Right ventricle myocardium inferior (tissue), 1 donor: ENCODE data around the gene CRTC2. TPM values are rescaled to one million over a fixed set of nuclear protein-coding genes. Genes with fewer than 3 reads are reported as not detected.
"Not testable (repeated sequence)": the region's sequence is repeated elsewhere in the genome, so short reads cannot be mapped to it uniquely, and the experiment has no call there.

Experiments
- ATAC-seq: fragments of 200-7000 bp; cut with Tn5 transposase; one replicate; pipeline ENCODE4 v1.9.1; 2020; ENCODE audit warnings: mild to moderate bottlenecking, moderate library complexity
- DNase-seq: peaks from one replicate; pipeline ENCODE4 v3.0.0; 2021; ENCODE audit errors: missing footprints
- intact Hi-C: fragments of 100-400 bp; cut with DNase I; formaldehyde crosslinking; loops from one replicate; pipeline ENCODE4 v1.11.0; 2022
- long read RNA-seq: library from polyadenylated mRNA; unstranded; transcript quantifications from one replicate; pipeline ENCODE4 v2.0.0, GENCODE V29; 2021
- total RNA-seq: library from RNA; stranded (reverse); fragmentation: NEBNext Ultra II Directional; extraction: Animal tissue kit (Norgen Biotek cat#: 25700); gene quantifications from one replicate; pipeline ENCODE4 v1.2.1, GENCODE V29; 2021
- donor health status: DM: no; HTN: yes; CAD: no; lungs with severe emphysema.

CRTC2 gene
- 19.3 TPM for total RNA-seq
- long read RNA-seq, partial matches to known transcripts, result 11 of 11 reads
- long read RNA-seq, other reads (novel, unspliced or antisense), result 0 of 11 reads

GRCh38 chr1:153958111-153958960, at the start of gene CRTC2:
Gene CRTC2, minus strand, starts transcription at chr1:153958612. Its CDS starts 115 bp downstream, at chr1:153958497.
- intact Hi-C loops, result loop anchor here (5.0 kb wide), 1 partner anchor 161 kb away; no protein-coding TSS in a partner anchor
- DNase-seq, result peak; percentile 100
- peak; percentile 91 for ATAC-seq

GRCh38 chr1:154006136-154006535, 47.7 kb upstream of the CRTC2 start:
- intact Hi-C loops, result no loop called here
- ATAC-seq, result no peak
- DNase-seq, result no peak

- DNase-seq (no peak), ATAC-seq (no peak)
- intact Hi-C loops, result no loop called here
Observed at GRCh38 chr1:154000420-154000819, 42.0 kb upstream of the CRTC2 start.

GRCh38 chr1:153996882-153997281, 38.5 kb upstream of the CRTC2 start:
- intact Hi-C loops, result not testable (repeated sequence)

GRCh38 chr1:153995640-153996039, 37.2 kb upstream of the CRTC2 start:
- intact Hi-C loops, result no loop called here
- DNase-seq, result no peak
- ATAC-seq, result no peak

More at GRCh38 chr1:153996882-153997281, 38.5 kb upstream of the CRTC2 start:
- ATAC-seq, DNase-seq: not testable (repeated sequence)

- intact Hi-C loops, result no loop called here
- DNase-seq (no peak), ATAC-seq (no peak)
Observed at GRCh38 chr1:153995202-153995601, 36.8 kb upstream of the CRTC2 start.

GRCh38 chr1:153991806-153992205, 33.4 kb upstream of the CRTC2 start:
- DNase-seq (no peak), ATAC-seq (no peak)
- intact Hi-C loops, result no loop called here

GRCh38 chr1:153991151-153991630, 32.8 kb upstream of the CRTC2 start:
- DNase-seq, result no peak

GRCh38 chr1:153990468-153991150, 32.2 kb upstream of the CRTC2 start, which contains the start of gene RPS27:
Gene RPS27, plus strand, starts transcription at chr1:153990762. Its CDS starts 35 bp downstream, at chr1:153990797.
- ATAC-seq (peak; percentile 82), DNase-seq (peak; percentile 89)
- intact Hi-C loops, result no loop called here

More at GRCh38 chr1:153991151-153991630, 32.8 kb upstream of the CRTC2 start:
- no peak for ATAC-seq
- intact Hi-C loops, result no loop called here

GRCh38 chr1:153987621-153988020, 29.2 kb upstream of the CRTC2 start:
- DNase-seq, result no peak
- ATAC-seq, result no peak
- intact Hi-C loops, result loop anchor here (2.0 to 10.0 kb wide), 2 partner anchors 311 to 473 kb away; no protein-coding TSS in a partner anchor

GRCh38 chr1:153985941-153986761, 27.7 kb upstream of the CRTC2 start, which contains the start of gene RAB13:
Gene RAB13, minus strand, starts transcription at chr1:153986339. Its CDS starts 103 bp downstream, at chr1:153986236.
- intact Hi-C loops, result loop anchor here (1.0 to 10.0 kb wide), 4 partner anchors 40 to 471 kb away; partner anchors contain the start of gene DENND4B
- ATAC-seq, result peak; percentile 87

GRCh38 chr1:153985341-153985912, 27.0 kb upstream of the CRTC2 start:
- intact Hi-C loops, result loop anchor here (10.0 kb wide), 1 partner anchor 471 kb away; no protein-coding TSS in a partner anchor
- peak; percentile 36 for ATAC-seq
- no peak for DNase-seq

More at GRCh38 chr1:153985941-153986761, 27.7 kb upstream of the CRTC2 start, which contains the start of gene RAB13:
- DNase-seq, result peak; percentile 88

- DNase-seq, result no peak
- ATAC-seq, result no peak
- intact Hi-C loops, result loop anchor here (10.0 kb wide), 1 partner anchor 470 kb away; no protein-coding TSS in a partner anchor
Observed at GRCh38 chr1:153984123-153984894, 25.9 kb upstream of the CRTC2 start.

- ATAC-seq, DNase-seq: not testable (repeated sequence)
- intact Hi-C loops, result loop anchor here (10.0 kb wide), 1 partner anchor 467 kb away; no protein-coding TSS in a partner anchor
Observed at GRCh38 chr1:153981735-153982134, 23.3 kb upstream of the CRTC2 start.

- DNase-seq, ATAC-seq, intact Hi-C loops: not testable (repeated sequence)
Observed at GRCh38 chr1:153979091-153979490, 20.7 kb upstream of the CRTC2 start.

- ATAC-seq (no peak), DNase-seq (no peak)
- intact Hi-C loops, result no loop called here
Observed at GRCh38 chr1:153978274-153978909, 20.0 kb upstream of the CRTC2 start.
